OCI-LY1 (cell line): ENCODE data around the gene CDC73.

Source experiments
- H2AFZ ChIP-seq: fragments of 200-600 bp; sonication (generic), shearing (Covaris generic); 2 replicates; pipeline ENCODE4 v1.6.0; 2014; ENCODE audit warnings: antibody characterized with exemption, mild to moderate bottlenecking, low read length
- H3F3A ChIP-seq: fragments of 200-600 bp; sonication (generic), shearing (Covaris generic); 2 replicates; pipeline ENCODE4 v1.6.0; 2014; ENCODE audit warnings: mild to moderate bottlenecking, antibody characterized with exemption, low read length, moderate library complexity; ENCODE audit not compliant: insufficient read depth
- H3K27ac ChIP-seq: fragments of 200-600 bp; sonication (generic); 2 replicates; pipeline ENCODE4 v1.5.1; 2014; ENCODE audit warnings: low read length, mixed run types, mild to moderate bottlenecking, low read depth; ENCODE audit not compliant: poor library complexity, severe bottlenecking
- H3K27me3 ChIP-seq: fragments of 200-600 bp; sonication (generic); 2 replicates; pipeline ENCODE4 v1.6.0; 2014; ENCODE audit warnings: antibody characterized with exemption, mild to moderate bottlenecking, low read length, moderate library complexity; ENCODE audit not compliant: insufficient read depth
- H3K36me3 ChIP-seq: fragments of 200-600 bp; sonication (generic); 2 replicates; pipeline ENCODE4 v1.6.1; 2014; ENCODE audit warnings: mild to moderate bottlenecking, antibody characterized with exemption, low read length, moderate library complexity, mixed read lengths; ENCODE audit not compliant: insufficient read depth
- H3K4me1 ChIP-seq: fragments of 200-600 bp; sonication (generic); 2 replicates; pipeline ENCODE4 v1.5.1; 2014; ENCODE audit warnings: mild to moderate bottlenecking, low read length, moderate library complexity; ENCODE audit not compliant: insufficient read depth, severe bottlenecking
- H3K4me2 ChIP-seq: fragments of 200-600 bp; sonication (generic), shearing (Covaris generic); 2 replicates; pipeline ENCODE4 v1.6.1; 2014; ENCODE audit warnings: low read length
- H3K4me3 ChIP-seq: fragments of 200-600 bp; sonication (generic); 2 replicates; pipeline ENCODE4 v1.5.1; 2014; ENCODE audit warnings: low read length, low read depth, mild to moderate bottlenecking, mixed read lengths; ENCODE audit not compliant: poor library complexity, severe bottlenecking
- H3K79me2 ChIP-seq: fragments of 200-600 bp; shearing (Covaris generic); 2 replicates; pipeline ENCODE4 v1.6.1; 2016; ENCODE audit warnings: mixed run types, low read length, mixed read lengths; ENCODE audit not compliant: insufficient read depth
- H3K9ac ChIP-seq: fragments of 200-600 bp; sonication (generic), shearing (Covaris generic); 2 replicates; pipeline ENCODE4 v1.6.1; 2014; ENCODE audit warnings: mild to moderate bottlenecking, low read length, mixed read lengths
- H3K9me2 ChIP-seq: fragments of 200-600 bp; sonication (generic), shearing (Covaris generic); 2 replicates; pipeline ENCODE4 v1.6.1; 2014; ENCODE audit warnings: low read depth, mild to moderate bottlenecking, low read length, mixed read lengths
- H3K9me3 ChIP-seq: fragments of 200-600 bp; shearing (Covaris generic); 2 replicates; pipeline ENCODE4 v1.6.1; 2014; ENCODE audit warnings: low read length, mixed read lengths
- H4K20me1 ChIP-seq: fragments of 200-600 bp; sonication (generic), shearing (Covaris generic); 2 replicates; pipeline ENCODE4 v1.6.0; 2016; ENCODE audit warnings: mild to moderate bottlenecking, low read length; ENCODE audit not compliant: insufficient read depth
- CTCF ChIP-seq: fragments of 200-600 bp; sonication (generic), shearing (Covaris generic); IDR thresholded peaks from 2 replicates; pipeline ENCODE4 v1.5.1; 2017; ENCODE audit warnings: mild to moderate bottlenecking, antibody characterized with exemption, low read length, moderate library complexity, mixed read lengths
- EZH2 ChIP-seq: fragments of 200-600 bp; sonication (generic), shearing (Covaris generic); IDR thresholded peaks from 2 replicates; pipeline ENCODE4 v1.8.0; 2017; ENCODE audit warnings: borderline replicate concordance, mixed run types, mild to moderate bottlenecking, antibody characterized with exemption, low read length, moderate library complexity, mixed read lengths

Gene CDC73

DNA sequence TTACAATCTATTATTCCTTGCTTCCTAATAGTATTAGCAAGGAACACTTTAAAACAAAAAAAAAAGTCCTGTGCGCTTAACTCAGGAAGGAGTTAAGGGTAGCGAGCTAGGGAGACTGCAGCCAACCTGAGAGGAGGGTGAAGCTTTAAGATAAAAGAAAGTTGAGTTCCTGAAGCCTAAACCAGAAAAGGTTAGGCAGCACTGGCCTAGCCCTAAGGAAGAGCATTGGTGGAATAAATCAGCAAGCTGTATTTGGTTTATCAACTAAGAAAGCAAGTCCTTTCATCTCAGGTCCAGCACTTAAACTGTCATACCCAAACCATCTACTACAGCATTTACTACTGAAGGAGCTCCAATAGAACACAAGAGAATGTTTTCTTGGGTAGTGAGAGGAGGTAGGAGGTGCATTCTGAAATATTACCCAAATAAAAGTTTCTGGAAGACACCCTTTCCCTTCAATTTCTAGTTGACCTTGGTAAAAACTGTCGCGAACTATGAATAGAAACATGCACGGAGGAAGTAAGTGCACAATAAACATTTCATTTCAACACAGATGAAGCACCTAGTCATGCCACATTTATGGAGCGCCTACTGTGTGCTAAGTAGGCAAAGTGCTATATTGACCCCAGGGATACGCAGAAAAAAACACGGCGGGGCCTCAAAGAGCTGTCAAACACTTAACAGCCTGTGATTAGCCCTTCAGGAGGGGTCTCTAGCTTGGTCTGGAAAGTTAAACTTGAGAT is 17.9 kb upstream of the CDC73 start:
- Histone ChIP-seq H3K36me3 (peaks cover 20% of the 10 kb centered on the region; the same call in 1 of the 2 replicates), H3K4me1 (peaks cover 17% of the 10 kb centered on the region), H3K4me3 (peak overlapping the region; percentile 76), H3K9me2 (no peaks in the 10 kb centered on the region), H3K9me3 (no peaks in the 10 kb centered on the region), H3K27me3 (no peaks in the 10 kb centered on the region), H3K27ac (no peak overlapping the region), H2AFZ (no peak overlapping the region), H3K4me2 (peak overlapping the region; percentile 81), H4K20me1 (no peaks in the 10 kb centered on the region), H3K79me2 (peaks cover 16% of the 10 kb centered on the region; the same call in 1 of the 2 replicates), H3K9ac (peak overlapping the region; percentile 71), H3F3A (no peaks in the 10 kb centered on the region)
- TF ChIP-seq EZH2 (no peak), CTCF (no peak)

DNA sequence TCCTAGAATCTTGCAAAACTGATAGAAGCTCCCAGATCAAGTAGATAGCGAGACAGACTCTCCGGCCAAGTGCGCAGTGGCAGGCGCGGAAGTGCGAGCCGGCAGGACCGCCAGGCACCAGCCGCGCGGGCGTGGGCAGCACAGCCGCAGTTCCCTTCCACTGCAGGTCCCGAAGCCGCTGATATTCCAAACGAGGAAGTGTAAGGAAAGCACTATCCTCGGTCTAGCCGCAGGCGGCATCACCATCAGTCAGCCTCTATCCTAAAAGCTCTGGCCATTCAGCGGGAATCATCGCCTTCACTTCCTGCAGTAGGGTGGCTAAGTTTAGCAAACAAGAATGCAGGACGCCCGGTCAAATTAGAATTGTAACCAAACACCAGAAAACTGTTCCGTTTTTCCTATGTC is 17.3 kb upstream of the CDC73 start:
- H3K27ac ChIP-seq = no peak overlapping the region
- H3K4me3 ChIP-seq = peak overlapping the region; percentile 76
- H3K79me2 ChIP-seq = peaks cover 16% of the 10 kb centered on the region; the same call in 1 of the 2 replicates
- H3K9ac ChIP-seq = peak overlapping the region; percentile 71
- H3K27me3 ChIP-seq = no peaks in the 10 kb centered on the region
- H3K9me2 ChIP-seq = no peaks in the 10 kb centered on the region
- peak overlapping the region; percentile 31; the same call in 1 of the 2 replicates for H2AFZ ChIP-seq
- TF ChIP-seq CTCF = no peak
- no peak for TF ChIP-seq EZH2
- H3K9me3 ChIP-seq = no peaks in the 10 kb centered on the region
- H3K4me2 ChIP-seq = peak overlapping the region; percentile 81
- H3F3A ChIP-seq = no peaks in the 10 kb centered on the region
- H3K4me1 ChIP-seq = peaks cover 17% of the 10 kb centered on the region
- H3K36me3 ChIP-seq = peaks cover 15% of the 10 kb centered on the region; the same call in 1 of the 2 replicates
- no peaks in the 10 kb centered on the region for H4K20me1 ChIP-seq

- H3F3A ChIP-seq = no peaks in the 10 kb centered on the region
- H3K27ac ChIP-seq = no peak within 1 kb of the TSS
- peak within 1 kb of the TSS; percentile 76 for H3K4me3 ChIP-seq
- H3K36me3 ChIP-seq = peaks cover 8% of the 10 kb centered on the region; the same call in 1 of the 2 replicates
- no peaks in the 10 kb centered on the region for H3K9me3 ChIP-seq
- peak within 1 kb of the TSS; percentile 81 for H3K4me2 ChIP-seq
- H4K20me1 ChIP-seq = no peaks in the 10 kb centered on the region
- no peaks in the 10 kb centered on the region for H3K27me3 ChIP-seq
- H3K9me2 ChIP-seq = no peaks in the 10 kb centered on the region
- H3K4me1 ChIP-seq = peaks cover 17% of the 10 kb centered on the region
- peaks cover 16% of the 10 kb centered on the region; the same call in 1 of the 2 replicates for H3K79me2 ChIP-seq
- peak within 1 kb of the TSS; percentile 71 for H3K9ac ChIP-seq
- peak within 1 kb of the TSS; percentile 80 for H2AFZ ChIP-seq
- no peak for TF ChIP-seq EZH2
- TF ChIP-seq CTCF = no peak
Measured at GRCh38 chr1:193104907-193105820, 16.7 kb upstream of the CDC73 start, which contains the start of gene GLRX2. TSS of gene GLRX2 (minus strand) at chr1:193105414. CDS start at chr1:193105382, 32 bp downstream.
